Breast epithelium (tissue), 3 donors: Measurements from ENCODE around the gene FOXF1.

Source experiments
- POLR2A ChIP-seq: fragments of 450-650 bp; IDR thresholded peaks from one replicate; pipeline ENCODE4 v1.6.1; 2016; ENCODE audit warnings: antibody characterized with exemption, mild to moderate bottlenecking, moderate library complexity
- POLR2AphosphoS5 ChIP-seq, 3 donors: sonication (generic); formaldehyde crosslinking; IDR thresholded peaks; one replicate each; pipeline ENCODE4 v1.6.1; 2017; ENCODE audit warnings: antibody characterized with exemption in 3 of 3
- TF ChIP-seq, protein P1 (sequence below), 3 donors: fragments of 450-650 bp; IDR thresholded peaks; one replicate each; pipeline ENCODE4 v1.5.1; 2016 to 2017; ENCODE audit warnings: antibody characterized with exemption in 3 of 3, mild to moderate bottlenecking in 3 of 3, moderate library complexity in 3 of 3

DNA sequence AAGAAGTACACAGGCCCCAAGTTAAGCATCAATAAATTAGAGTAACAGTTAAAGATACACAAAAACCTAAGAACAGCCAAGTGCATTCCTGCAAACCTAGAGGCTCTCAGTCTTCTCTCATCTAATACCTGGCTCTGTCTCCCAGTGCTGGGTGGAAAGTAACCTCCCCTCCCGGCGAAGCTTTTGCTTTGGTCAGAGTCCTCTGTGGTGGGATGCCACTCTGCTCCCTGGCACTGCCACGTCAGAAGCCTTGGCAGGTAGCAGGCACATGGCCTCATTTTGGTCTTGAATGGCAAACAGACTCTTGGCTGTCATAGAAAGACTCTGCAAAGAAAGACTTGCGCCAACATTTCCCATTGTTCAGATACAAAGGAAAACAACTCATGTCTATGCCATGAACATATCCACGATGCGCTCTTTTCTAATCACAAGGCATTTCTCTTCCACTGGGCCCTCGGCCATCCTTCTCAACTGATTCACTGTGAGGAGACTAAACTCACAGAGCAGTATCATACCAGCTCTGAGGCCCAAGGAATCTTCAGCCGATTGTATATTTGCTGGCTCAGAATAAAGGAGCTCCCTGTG lies 23.5 kb downstream of the FOXF1 start:
- TF ChIP-seq, protein P1, sequence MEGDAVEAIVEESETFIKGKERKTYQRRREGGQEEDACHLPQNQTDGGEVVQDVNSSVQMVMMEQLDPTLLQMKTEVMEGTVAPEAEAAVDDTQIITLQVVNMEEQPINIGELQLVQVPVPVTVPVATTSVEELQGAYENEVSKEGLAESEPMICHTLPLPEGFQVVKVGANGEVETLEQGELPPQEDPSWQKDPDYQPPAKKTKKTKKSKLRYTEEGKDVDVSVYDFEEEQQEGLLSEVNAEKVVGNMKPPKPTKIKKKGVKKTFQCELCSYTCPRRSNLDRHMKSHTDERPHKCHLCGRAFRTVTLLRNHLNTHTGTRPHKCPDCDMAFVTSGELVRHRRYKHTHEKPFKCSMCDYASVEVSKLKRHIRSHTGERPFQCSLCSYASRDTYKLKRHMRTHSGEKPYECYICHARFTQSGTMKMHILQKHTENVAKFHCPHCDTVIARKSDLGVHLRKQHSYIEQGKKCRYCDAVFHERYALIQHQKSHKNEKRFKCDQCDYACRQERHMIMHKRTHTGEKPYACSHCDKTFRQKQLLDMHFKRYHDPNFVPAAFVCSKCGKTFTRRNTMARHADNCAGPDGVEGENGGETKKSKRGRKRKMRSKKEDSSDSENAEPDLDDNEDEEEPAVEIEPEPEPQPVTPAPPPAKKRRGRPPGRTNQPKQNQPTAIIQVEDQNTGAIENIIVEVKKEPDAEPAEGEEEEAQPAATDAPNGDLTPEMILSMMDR (IDR thresholded peaks at IDR 0.05): no peak
- TF ChIP-seq POLR2A (no peak), POLR2AphosphoS5 (IDR thresholded peaks at IDR 0.05) (no peak)
